Activated naive CD8-positive, alpha-beta T cell treated with anti-CD3 and anti-CD28 coated beads, Interleukin-2, amount 50 U/mL, for 24 hours (primary cell): ENCODE results near the gene MORC1.
"Not testable (repeated sequence)": the region's sequence is repeated elsewhere in the genome, so short reads cannot be mapped to it uniquely, and the experiment has no call there.

Source experiments
- ATAC-seq: fragments of 150-1000 bp; cut with Tn5 transposase; one replicate; pipeline ENCODE4 v1.10.0; 2021
- DNase-seq: peaks from one replicate; pipeline ENCODE4 v3.0.0; 2021
- H3K27ac Mint-ChIP-seq: one replicate; pipeline ENCODE4 v1.8.0; 2021; ENCODE audit warnings: mild to moderate bottlenecking, mixed read lengths
- H3K27me3 Mint-ChIP-seq: one replicate; pipeline ENCODE4 v1.8.0; 2021; ENCODE audit warnings: mixed read lengths
- H3K36me3 Mint-ChIP-seq: one replicate; pipeline ENCODE4 v1.8.0; 2021; ENCODE audit warnings: low read depth, mixed read lengths
- H3K4me1 Mint-ChIP-seq: one replicate; pipeline ENCODE4 v1.8.0; 2021; ENCODE audit warnings: mixed read lengths
- H3K4me3 Mint-ChIP-seq: one replicate; pipeline ENCODE4 v1.8.0; 2021; ENCODE audit warnings: mild to moderate bottlenecking, moderate library complexity, mixed read lengths
- H3K9me3 Mint-ChIP-seq: one replicate; pipeline ENCODE4 v1.8.0; 2021; ENCODE audit warnings: mixed read lengths

The MORC1 gene

GRCh38 chr3:109125902-109126301, 8.0 kb upstream of the MORC1 start:
- H3K27ac Mint-ChIP-seq = no peak overlapping the region
- H3K27me3 Mint-ChIP-seq = no peaks in the 10 kb centered on the region
- no peaks in the 10 kb centered on the region for H3K36me3 Mint-ChIP-seq
- ATAC-seq = no peak
- no peaks in the 10 kb centered on the region for H3K4me1 Mint-ChIP-seq
- DNase-seq = no peak
- no peak overlapping the region for H3K4me3 Mint-ChIP-seq
- peaks cover 8% of the 10 kb centered on the region for H3K9me3 Mint-ChIP-seq

- ATAC-seq (no peak), DNase-seq (no peak)
- Mint-ChIP-seq H3K36me3 (no peaks in the 10 kb centered on the region), H3K4me1 (no peaks in the 10 kb centered on the region), H3K27ac (no peak overlapping the region), H3K9me3 (peaks cover 8% of the 10 kb centered on the region), H3K4me3 (no peak overlapping the region), H3K27me3 (no peaks in the 10 kb centered on the region)
Observed at GRCh38 chr3:109122690-109123089, 4.8 kb upstream of the MORC1 start.

GRCh38 chr3:109118584-109118983, 650 bp upstream of the MORC1 start:
- Mint-ChIP-seq H3K36me3 (no peaks in the 10 kb centered on the region), H3K27ac (no peak overlapping the region), H3K4me3 (no peak overlapping the region), H3K9me3 (peaks cover 8% of the 10 kb centered on the region), H3K4me1 (no peaks in the 10 kb centered on the region), H3K27me3 (no peaks in the 10 kb centered on the region)
- DNase-seq (no peak), ATAC-seq (no peak)

GRCh38 chr3:109116031-109116430, 1.9 kb downstream of the MORC1 start:
- no peaks in the 10 kb centered on the region for H3K36me3 Mint-ChIP-seq
- no peak overlapping the region for H3K27ac Mint-ChIP-seq
- DNase-seq (no peak), ATAC-seq (no peak)
- H3K4me1 Mint-ChIP-seq = no peaks in the 10 kb centered on the region
- H3K27me3 Mint-ChIP-seq = no peaks in the 10 kb centered on the region
- H3K9me3 Mint-ChIP-seq = no peaks in the 10 kb centered on the region
- no peak overlapping the region for H3K4me3 Mint-ChIP-seq

- H3K9me3 Mint-ChIP-seq = no peaks in the 10 kb centered on the region
- H3K4me1 Mint-ChIP-seq = no peaks in the 10 kb centered on the region
- no peak overlapping the region for H3K4me3 Mint-ChIP-seq
- no peak for ATAC-seq
- no peak overlapping the region for H3K27ac Mint-ChIP-seq
- no peaks in the 10 kb centered on the region for H3K36me3 Mint-ChIP-seq
- no peaks in the 10 kb centered on the region for H3K27me3 Mint-ChIP-seq
- no peak for DNase-seq
Observed at GRCh38 chr3:109115451-109115850, 2.5 kb downstream of the MORC1 start.

GRCh38 chr3:109114746-109115145, 3.2 kb downstream of the MORC1 start:
- Mint-ChIP-seq H3K27me3 (no peaks in the 10 kb centered on the region), H3K27ac (no peak overlapping the region), H3K4me3 (no peak overlapping the region), H3K36me3 (no peaks in the 10 kb centered on the region), H3K4me1 (no peaks in the 10 kb centered on the region), H3K9me3 (no peaks in the 10 kb centered on the region)
- ATAC-seq (no peak), DNase-seq (no peak)

- Mint-ChIP-seq H3K36me3 (no peaks in the 10 kb centered on the region), H3K4me1 (no peaks in the 10 kb centered on the region), H3K4me3 (no peak overlapping the region), H3K9me3 (no peaks in the 10 kb centered on the region), H3K27ac (no peak overlapping the region), H3K27me3 (no peaks in the 10 kb centered on the region)
- DNase-seq (no peak), ATAC-seq (no peak)
Observed at GRCh38 chr3:109112946-109113760, 4.8 kb downstream of the MORC1 start.

- no peaks in the 10 kb centered on the region for H3K9me3 Mint-ChIP-seq
- DNase-seq = no peak
- ATAC-seq = no peak
- H3K4me1 Mint-ChIP-seq = no peaks in the 10 kb centered on the region
- no peaks in the 10 kb centered on the region for H3K36me3 Mint-ChIP-seq
- H3K27ac Mint-ChIP-seq = no peak overlapping the region
- peaks cover 8% of the 10 kb centered on the region for H3K27me3 Mint-ChIP-seq
- H3K4me3 Mint-ChIP-seq = no peak overlapping the region
Observed at GRCh38 chr3:109109574-109109973, 8.4 kb downstream of the MORC1 start.

- Mint-ChIP-seq H3K9me3 (no peaks in the 10 kb centered on the region), H3K27me3 (no peaks in the 10 kb centered on the region), H3K27ac (no peak overlapping the region), H3K4me1 (no peaks in the 10 kb centered on the region), H3K36me3 (no peaks in the 10 kb centered on the region), H3K4me3 (no peak overlapping the region)
- no peak for DNase-seq
- peak; percentile 43 for ATAC-seq
Observed at GRCh38 chr3:109098079-109098644, 19.8 kb downstream of the MORC1 start.

GRCh38 chr3:109095166-109095565, 22.8 kb downstream of the MORC1 start:
- no peak overlapping the region for H3K4me3 Mint-ChIP-seq
- H3K9me3 Mint-ChIP-seq = no peaks in the 10 kb centered on the region
- no peak for DNase-seq
- no peak for ATAC-seq
- no peaks in the 10 kb centered on the region for H3K36me3 Mint-ChIP-seq
- H3K27me3 Mint-ChIP-seq = no peaks in the 10 kb centered on the region
- no peak overlapping the region for H3K27ac Mint-ChIP-seq
- H3K4me1 Mint-ChIP-seq = no peaks in the 10 kb centered on the region

- H3K9me3 Mint-ChIP-seq = no peaks in the 10 kb centered on the region
- no peaks in the 10 kb centered on the region for H3K4me1 Mint-ChIP-seq
- H3K27ac Mint-ChIP-seq = no peak overlapping the region
- no peaks in the 10 kb centered on the region for H3K27me3 Mint-ChIP-seq
- H3K36me3 Mint-ChIP-seq = no peaks in the 10 kb centered on the region
- no peak for DNase-seq
- no peak overlapping the region for H3K4me3 Mint-ChIP-seq
- no peak for ATAC-seq
Observed at GRCh38 chr3:109093561-109093960, 24.4 kb downstream of the MORC1 start.

GRCh38 chr3:109091846-109092245, 26.1 kb downstream of the MORC1 start:
- Mint-ChIP-seq H3K36me3 (no peaks in the 10 kb centered on the region), H3K27me3 (peaks cover 5% of the 10 kb centered on the region), H3K27ac (no peak overlapping the region), H3K4me3 (no peak overlapping the region), H3K9me3 (no peaks in the 10 kb centered on the region), H3K4me1 (no peaks in the 10 kb centered on the region)
- no peak for DNase-seq
- ATAC-seq = no peak

GRCh38 chr3:109089265-109089664, 28.7 kb downstream of the MORC1 start:
- Mint-ChIP-seq H3K4me1 (no peaks in the 10 kb centered on the region), H3K9me3 (no peaks in the 10 kb centered on the region), H3K36me3 (no peaks in the 10 kb centered on the region), H3K4me3 (no peak overlapping the region), H3K27ac (no peak overlapping the region), H3K27me3 (peaks cover 9% of the 10 kb centered on the region)
- ATAC-seq (no peak), DNase-seq (no peak)

- DNase-seq = peak; percentile 18
- no peak overlapping the region for H3K27ac Mint-ChIP-seq
- no peak overlapping the region for H3K4me3 Mint-ChIP-seq
- no peaks in the 10 kb centered on the region for H3K36me3 Mint-ChIP-seq
- peak; percentile 73 for ATAC-seq
- peaks cover 2% of the 10 kb centered on the region for H3K4me1 Mint-ChIP-seq
- H3K27me3 Mint-ChIP-seq = peaks cover 17% of the 10 kb centered on the region
- no peaks in the 10 kb centered on the region for H3K9me3 Mint-ChIP-seq
Observed at GRCh38 chr3:109081746-109082510, 36.0 kb downstream of the MORC1 start.

- H3K9me3 Mint-ChIP-seq, H3K4me3 Mint-ChIP-seq, H3K4me1 Mint-ChIP-seq, ATAC-seq, H3K27ac Mint-ChIP-seq, H3K36me3 Mint-ChIP-seq, DNase-seq: not testable (repeated sequence)
- peaks cover 24% of the 10 kb centered on the region for H3K27me3 Mint-ChIP-seq
Observed at GRCh38 chr3:109080090-109080489, 37.8 kb downstream of the MORC1 start.
